ENCODE measurements around the gene URI1. TPM values are rescaled to one million over a fixed set of nuclear protein-coding genes. Genes with fewer than 3 reads are reported as not detected.

URI1 gene
- total and polyA plus RNA-seq, 2 donors (not counting 1 experiment from before 2014, with no cell fraction given): 21.3 to 54.2 TPM

- Mint-ChIP-seq H3K27me3 (peaks cover 8% of the 10 kb centered on the region), H3K4me1 (peaks cover 4% of the 10 kb centered on the region), H3K27ac (no peak overlapping the region), H3K4me3 (no peak overlapping the region), H3K9me3 (ENCODE audit: insufficient read depth) (no peaks in the 10 kb centered on the region)
- TF ChIP-seq EZH2 (IDR thresholded peaks at IDR 0.05; ENCODE audit: borderline replicate concordance, insufficient read depth, low read depth, low read length, poor library complexity, severe bottlenecking): no peak
- no peak for TF ChIP-seq CTCF (IDR thresholded peaks at IDR 0.05)
- no CpG with 5 or more reads among the region's 1 CpG for WGBS (ENCODE audit: insufficient coverage)
- H3K4me2 ChIP-seq (replicated peaks; ENCODE audit: low read depth, low read length, poor library complexity, severe bottlenecking): no peak overlapping the region
- ATAC-seq (ENCODE audit: low read depth): no peak
- CTCF ChIA-PET: no interaction called here
- H3K36me3 ChIP-seq (replicated peaks in 1 of 2; ENCODE audit: control extremely low read depth in 1 of 2, control insufficient read depth in 1 of 2, extremely low read depth in 1 of 2, insufficient read depth in 2 of 2, low read length in 1 of 2): no peaks in the 10 kb centered on the region
- H3K4me1 ChIP-seq (ENCODE audit: control insufficient read depth in 2 of 2, insufficient read depth in 2 of 2, low read length in 2 of 2): no peaks in the 10 kb centered on the region
- H3K9ac ChIP-seq (ENCODE audit: low read length): no peak overlapping the region
- no peaks in the 10 kb centered on the region for H4K20me1 ChIP-seq (ENCODE audit: control insufficient read depth, insufficient read depth, low read length, poor library complexity, severe bottlenecking)
- H2AFZ ChIP-seq (ENCODE audit: insufficient read depth, low read depth, low read length, poor library complexity, severe bottlenecking): no peak overlapping the region
- H3K79me2 ChIP-seq (ENCODE audit: control insufficient read depth, insufficient read depth, low read length): no peaks in the 10 kb centered on the region
- POLR2A ChIA-PET: no interaction called here
- H3K27me3 ChIP-seq (replicated peaks in 1 of 4; ENCODE audit: control extremely low read depth in 1 of 4, control insufficient read depth in 3 of 4, insufficient read depth in 4 of 4, low read length in 3 of 4): peaks cover 0 to 4% (median 0%) of the 10 kb centered on the region in 4 experiments
- peaks cover 0 to 5% (median 0%) of the 10 kb centered on the region in 3 donors for H3K9me3 ChIP-seq (ENCODE audit: control extremely low read depth in 1 of 3, control insufficient read depth in 2 of 3, insufficient read depth in 1 of 3, low read length in 2 of 3)
- intact Hi-C loops (cut with micrococcal nuclease): no loop called here
- no peak overlapping the region for H3K27ac ChIP-seq (ENCODE audit: low read length in 2 of 2)
- no peak for DNase-seq
- no peak overlapping the region for H3K4me3 ChIP-seq (ENCODE audit: control extremely low read depth in 1 of 5, extremely low read depth in 1 of 5, insufficient read depth in 1 of 5, low read depth in 2 of 5, low read length in 4 of 5)
Observed at GRCh38 chr19:29928831-29929230, 13.2 kb upstream of the URI1 start.

DNA sequence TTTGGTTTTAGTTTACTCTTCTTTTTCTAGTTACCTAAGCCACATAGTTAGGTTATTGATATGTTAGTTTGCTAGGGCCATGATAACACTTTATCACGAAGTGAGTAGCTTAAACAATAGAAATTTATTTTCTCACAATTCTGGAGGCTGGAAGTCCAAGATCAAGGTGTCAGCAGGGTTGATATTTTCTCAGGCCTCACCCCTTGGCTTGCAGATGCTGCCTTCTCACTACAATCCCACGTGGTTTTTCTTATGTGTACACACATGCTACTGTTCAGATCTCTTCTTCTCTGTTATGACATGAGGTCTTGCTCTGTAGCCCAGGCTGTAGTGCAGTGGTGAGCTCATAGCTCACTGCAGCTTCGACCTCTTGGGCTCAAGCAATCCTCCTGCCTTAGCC lies 7.8 kb upstream of the URI1 start:
- POLR2A ChIA-PET: no interaction called here

More for the DNA sequence above, 7.8 kb upstream of the URI1 start:
- Histone ChIP-seq H3K4me3 (ENCODE audit: control extremely low read depth in 1 of 5, extremely low read depth in 1 of 5, insufficient read depth in 1 of 5, low read depth in 2 of 5, low read length in 4 of 5) (no peak overlapping the region), H3K9ac (ENCODE audit: low read length) (no peak overlapping the region), H3K27me3 (replicated peaks in 1 of 4; ENCODE audit: control extremely low read depth in 1 of 4, control insufficient read depth in 3 of 4, insufficient read depth in 4 of 4, low read length in 3 of 4) (peaks cover 0 to 3% (median 2%) of the 10 kb centered on the region in 4 experiments), H4K20me1 (ENCODE audit: control insufficient read depth, insufficient read depth, low read length, poor library complexity, severe bottlenecking) (no peaks in the 10 kb centered on the region), H3K27ac (ENCODE audit: low read length in 2 of 2) (no peak overlapping the region), H2AFZ (ENCODE audit: insufficient read depth, low read depth, low read length, poor library complexity, severe bottlenecking) (no peak overlapping the region), H3K4me1 (ENCODE audit: control insufficient read depth in 2 of 2, insufficient read depth in 2 of 2, low read length in 2 of 2) (no peaks in the 10 kb centered on the region), H3K9me3 (ENCODE audit: control extremely low read depth in 1 of 3, control insufficient read depth in 2 of 3, insufficient read depth in 1 of 3, low read length in 2 of 3) (peaks cover 0 to 26% (median 9%) of the 10 kb centered on the region in 3 donors), H3K79me2 (ENCODE audit: control insufficient read depth, insufficient read depth, low read length) (no peaks in the 10 kb centered on the region), H3K36me3 (replicated peaks in 1 of 2; ENCODE audit: control extremely low read depth in 1 of 2, control insufficient read depth in 1 of 2, extremely low read depth in 1 of 2, insufficient read depth in 2 of 2, low read length in 1 of 2) (no peaks in the 10 kb centered on the region), H3K4me2 (replicated peaks; ENCODE audit: low read depth, low read length, poor library complexity, severe bottlenecking) (no peak overlapping the region)
- TF ChIP-seq CTCF (IDR thresholded peaks at IDR 0.05) (no peak), EZH2 (IDR thresholded peaks at IDR 0.05; ENCODE audit: borderline replicate concordance, insufficient read depth, low read depth, low read length, poor library complexity, severe bottlenecking) (no peak)
- no CpG with 5 or more reads among the region's 3 CpGs for WGBS (ENCODE audit: insufficient coverage)
- Mint-ChIP-seq H3K4me1 (no peaks in the 10 kb centered on the region), H3K27ac (no peak overlapping the region), H3K4me3 (no peak overlapping the region), H3K9me3 (ENCODE audit: insufficient read depth) (peaks cover 6% of the 10 kb centered on the region), H3K27me3 (peaks cover 18% of the 10 kb centered on the region)
- ATAC-seq (ENCODE audit: low read depth) (no peak), DNase-seq (no peak)
- CTCF ChIA-PET: no interaction called here
- intact Hi-C loops (cut with micrococcal nuclease): no loop called here
